NAMALWA (cell line): Measurements from ENCODE around the gene TACC2.
A peak's percentile ranks its signal among the peaks of the same experiment; 100 is the strongest.
"Not testable (repeated sequence)": the region's sequence is repeated elsewhere in the genome, so short reads cannot be mapped to it uniquely, and the experiment has no call there.

Experiments
- DNase-seq: peaks from one replicate; pipeline ENCODE4 v3.0.0-alpha.2; 2015; ENCODE audit warnings: low spot score

TACC2 gene, protein sequence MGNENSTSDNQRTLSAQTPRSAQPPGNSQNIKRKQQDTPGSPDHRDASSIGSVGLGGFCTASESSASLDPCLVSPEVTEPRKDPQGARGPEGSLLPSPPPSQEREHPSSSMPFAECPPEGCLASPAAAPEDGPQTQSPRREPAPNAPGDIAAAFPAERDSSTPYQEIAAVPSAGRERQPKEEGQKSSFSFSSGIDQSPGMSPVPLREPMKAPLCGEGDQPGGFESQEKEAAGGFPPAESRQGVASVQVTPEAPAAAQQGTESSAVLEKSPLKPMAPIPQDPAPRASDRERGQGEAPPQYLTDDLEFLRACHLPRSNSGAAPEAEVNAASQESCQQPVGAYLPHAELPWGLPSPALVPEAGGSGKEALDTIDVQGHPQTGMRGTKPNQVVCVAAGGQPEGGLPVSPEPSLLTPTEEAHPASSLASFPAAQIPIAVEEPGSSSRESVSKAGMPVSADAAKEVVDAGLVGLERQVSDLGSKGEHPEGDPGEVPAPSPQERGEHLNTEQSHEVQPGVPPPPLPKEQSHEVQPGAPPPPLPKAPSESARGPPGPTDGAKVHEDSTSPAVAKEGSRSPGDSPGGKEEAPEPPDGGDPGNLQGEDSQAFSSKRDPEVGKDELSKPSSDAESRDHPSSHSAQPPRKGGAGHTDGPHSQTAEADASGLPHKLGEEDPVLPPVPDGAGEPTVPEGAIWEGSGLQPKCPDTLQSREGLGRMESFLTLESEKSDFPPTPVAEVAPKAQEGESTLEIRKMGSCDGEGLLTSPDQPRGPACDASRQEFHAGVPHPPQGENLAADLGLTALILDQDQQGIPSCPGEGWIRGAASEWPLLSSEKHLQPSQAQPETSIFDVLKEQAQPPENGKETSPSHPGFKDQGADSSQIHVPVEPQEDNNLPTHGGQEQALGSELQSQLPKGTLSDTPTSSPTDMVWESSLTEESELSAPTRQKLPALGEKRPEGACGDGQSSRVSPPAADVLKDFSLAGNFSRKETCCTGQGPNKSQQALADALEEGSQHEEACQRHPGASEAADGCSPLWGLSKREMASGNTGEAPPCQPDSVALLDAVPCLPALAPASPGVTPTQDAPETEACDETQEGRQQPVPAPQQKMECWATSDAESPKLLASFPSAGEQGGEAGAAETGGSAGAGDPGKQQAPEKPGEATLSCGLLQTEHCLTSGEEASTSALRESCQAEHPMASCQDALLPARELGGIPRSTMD (N-terminal part only)

DNA sequence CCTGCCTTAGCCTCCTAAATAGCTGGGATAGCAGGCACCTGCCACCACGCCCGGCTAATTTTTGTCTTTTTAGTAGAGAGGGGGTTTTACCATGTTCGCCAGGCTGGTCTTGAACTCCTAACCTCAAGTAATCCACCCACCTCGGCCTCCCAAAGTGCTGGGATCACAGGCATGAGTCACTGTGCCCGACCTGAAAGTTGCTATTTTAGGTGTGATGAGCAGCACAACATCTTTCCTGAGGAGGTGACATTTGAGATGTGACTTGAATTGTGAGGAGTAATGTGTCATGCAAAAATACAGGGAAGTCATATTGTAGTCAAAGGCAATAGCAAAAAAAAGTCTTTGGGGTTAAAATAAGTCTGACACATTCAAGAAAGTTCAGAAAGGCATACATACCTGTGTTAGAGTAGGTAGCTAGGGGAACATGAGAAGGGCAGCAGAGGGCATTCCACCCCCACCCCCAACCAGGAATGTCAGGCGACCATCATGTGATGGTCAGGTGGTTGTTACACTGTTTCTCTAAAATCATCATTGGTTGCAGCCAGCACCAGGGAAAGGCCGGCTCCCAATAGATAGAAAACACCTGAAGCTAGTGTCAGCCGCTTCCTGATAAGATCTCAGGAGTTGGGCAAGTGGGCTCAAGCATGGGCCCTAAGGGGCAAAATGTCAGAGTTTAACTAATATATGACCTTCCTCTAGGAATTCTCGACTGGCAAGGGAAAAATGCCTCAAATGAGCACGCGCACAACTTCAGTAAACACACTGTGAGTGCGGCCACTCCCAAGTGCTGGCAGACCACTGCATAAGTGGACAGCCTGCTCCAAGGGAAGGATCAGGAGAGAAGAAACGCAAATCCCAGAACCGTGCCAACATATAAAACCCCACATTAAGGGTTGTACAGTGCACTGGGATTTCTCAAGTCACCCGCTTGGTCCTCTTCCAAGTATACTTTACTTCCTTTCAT, at the start of gene TACC2:
Gene TACC2 (plus strand): TSS at position 803 of the 964 bp plus-strand sequence. CDS start 32,819 bp downstream, outside the sequence.
- DNase-seq: no peak

DNA sequence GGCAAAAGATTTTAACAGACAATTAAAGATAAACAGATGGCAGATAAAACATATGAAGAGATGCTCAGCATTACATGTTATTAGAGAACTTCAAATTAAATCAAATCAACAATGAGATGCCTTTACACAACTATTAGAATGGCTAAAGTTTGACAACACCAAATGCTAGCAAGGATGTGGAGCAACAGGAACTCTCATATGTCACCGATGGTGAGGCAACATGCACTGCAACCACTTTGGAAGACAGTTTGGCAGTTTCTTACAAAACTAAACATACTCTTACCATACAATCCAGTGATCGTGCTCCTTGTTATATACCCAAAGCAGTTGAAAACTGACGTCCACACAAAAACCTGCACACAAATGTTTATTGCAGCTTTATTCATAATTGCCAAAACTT, 47.4 kb upstream of the TACC2 start:
- DNase-seq: no peak

DNA sequence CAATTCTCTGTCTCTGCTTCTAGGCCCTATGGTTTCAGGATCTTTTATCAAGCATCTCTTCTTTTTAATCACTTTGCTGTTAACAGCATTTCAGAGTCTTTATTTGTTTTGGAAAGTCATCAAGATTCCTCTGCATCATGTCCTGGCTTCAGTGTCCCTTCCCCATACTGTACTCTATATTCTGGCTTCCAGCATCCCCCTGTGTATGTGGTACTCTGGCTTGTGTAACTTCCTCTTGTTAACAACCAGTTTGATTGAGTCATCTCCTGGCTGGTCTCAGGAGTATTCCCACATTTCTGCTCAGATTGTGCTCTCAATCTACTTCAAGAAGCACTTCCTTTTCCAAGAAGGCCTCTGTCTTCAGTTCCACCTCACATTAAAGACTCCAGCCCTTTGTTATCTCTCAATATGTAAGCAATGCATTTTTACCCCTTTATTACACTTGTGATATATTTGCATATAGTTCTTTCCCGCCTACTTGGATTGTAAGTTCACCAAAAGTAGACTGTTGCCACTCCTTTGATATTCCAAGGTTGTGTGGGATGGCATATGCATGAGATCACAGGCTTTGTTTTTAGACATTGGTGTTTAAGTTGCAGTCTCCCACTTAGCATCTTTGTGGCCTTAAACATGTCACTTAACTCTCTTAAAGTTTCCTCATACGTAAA, 46.1 kb upstream of the TACC2 start:
- no peak for DNase-seq

DNA sequence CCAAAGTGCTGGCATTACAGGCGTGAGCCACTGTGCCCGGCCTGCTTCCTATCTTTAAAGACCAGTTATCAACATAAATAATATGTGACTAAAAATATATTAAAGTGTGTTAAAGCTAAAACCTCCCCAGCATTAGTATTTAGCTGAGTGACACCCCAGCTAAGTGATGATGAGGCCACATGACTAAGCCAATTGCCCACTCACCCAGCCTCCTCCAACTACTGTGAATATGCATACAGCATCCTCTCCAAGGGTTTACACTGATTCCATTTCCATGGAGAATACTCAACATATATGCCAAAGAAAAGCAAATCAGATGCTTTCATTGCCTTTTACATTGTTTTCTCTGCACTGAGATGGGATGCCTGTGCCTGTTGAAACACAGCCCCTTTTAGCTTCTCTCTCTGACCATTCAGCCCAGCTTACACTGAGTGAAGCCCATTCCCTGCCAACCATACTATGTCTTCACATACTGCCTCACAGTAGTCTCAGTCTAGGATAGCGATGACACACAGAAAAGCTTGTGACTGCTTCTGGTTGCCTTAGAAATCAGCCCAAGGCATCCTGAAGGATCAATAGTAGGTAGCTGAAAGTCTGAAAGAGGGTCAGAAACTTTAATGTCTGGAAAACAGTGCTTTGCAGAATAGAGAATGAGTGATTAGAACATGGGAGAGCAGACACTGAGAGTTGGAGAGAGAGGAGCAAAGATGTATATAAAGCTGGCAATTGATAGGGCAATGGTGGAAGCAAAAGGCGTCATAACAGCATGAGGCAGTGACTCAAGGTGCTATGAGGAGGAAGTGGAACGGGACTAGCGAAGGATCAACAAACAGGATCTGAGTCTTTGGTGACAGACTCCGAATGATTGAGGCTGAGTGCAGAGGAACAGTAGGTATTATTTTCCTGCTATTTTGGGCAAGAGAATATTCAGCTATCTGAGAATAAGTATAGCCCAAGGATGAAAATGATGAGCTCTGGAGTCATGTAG, 41.3 kb upstream of the TACC2 start:
- no peak for DNase-seq

DNA sequence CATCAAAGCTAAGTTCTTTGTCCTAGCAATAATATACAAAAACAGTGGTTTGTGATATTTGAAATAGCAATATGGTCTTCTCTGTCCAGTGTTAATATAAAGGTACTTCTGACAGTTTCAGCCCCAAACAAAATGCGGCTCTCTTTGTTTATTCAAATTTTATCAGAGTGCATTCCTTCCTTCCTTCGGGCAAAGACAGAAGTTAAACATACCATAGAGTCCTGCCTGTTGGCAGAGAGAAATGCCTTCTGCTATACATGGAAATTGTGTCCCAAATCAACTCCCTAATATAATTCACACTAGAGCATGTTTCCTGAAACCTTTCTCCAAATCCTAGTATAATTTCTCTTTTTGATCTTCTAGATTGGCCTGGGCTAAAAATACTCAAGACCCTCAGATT, 39.9 kb upstream of the TACC2 start:
- DNase-seq: no peak

DNA sequence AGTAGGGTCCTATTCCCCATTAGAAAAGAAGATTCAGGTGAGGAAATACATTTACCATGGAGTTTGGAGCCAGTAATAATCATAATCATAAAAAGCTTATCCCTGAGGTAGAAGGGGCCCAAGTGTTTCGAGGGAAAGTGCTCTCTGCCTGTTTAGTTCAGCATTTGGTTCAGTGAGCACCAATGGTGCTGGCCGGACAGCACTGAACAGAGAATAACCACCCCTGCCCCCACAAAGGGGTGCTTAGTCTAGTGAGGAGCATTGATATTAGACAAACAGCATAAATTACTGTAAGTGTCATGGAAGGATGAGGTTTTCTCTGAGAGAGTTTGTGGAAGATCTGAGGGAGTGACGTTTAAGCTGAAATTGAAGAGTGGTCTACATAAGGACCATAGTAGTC, 39.5 kb upstream of the TACC2 start:
- no peak for DNase-seq

DNA sequence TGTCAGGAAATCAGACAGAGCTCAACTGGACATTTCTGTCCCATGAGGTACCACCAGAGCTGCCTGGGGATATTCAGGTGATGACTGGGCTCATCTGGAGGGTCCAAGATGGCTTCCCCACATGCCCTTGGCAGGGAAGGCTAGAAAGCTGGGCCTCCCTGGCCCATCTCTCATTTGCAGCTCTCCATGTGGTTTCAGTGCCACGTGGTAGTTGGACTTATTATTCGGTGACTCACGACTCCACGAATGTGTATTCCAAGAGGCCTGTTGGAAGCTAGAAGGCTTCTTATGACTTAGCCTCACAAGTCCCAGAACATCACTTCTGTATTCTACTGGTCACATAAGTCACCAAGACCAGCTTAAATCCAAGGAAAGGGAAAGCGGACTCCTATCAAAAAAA, 36.7 kb upstream of the TACC2 start:
- no peak for DNase-seq

DNA sequence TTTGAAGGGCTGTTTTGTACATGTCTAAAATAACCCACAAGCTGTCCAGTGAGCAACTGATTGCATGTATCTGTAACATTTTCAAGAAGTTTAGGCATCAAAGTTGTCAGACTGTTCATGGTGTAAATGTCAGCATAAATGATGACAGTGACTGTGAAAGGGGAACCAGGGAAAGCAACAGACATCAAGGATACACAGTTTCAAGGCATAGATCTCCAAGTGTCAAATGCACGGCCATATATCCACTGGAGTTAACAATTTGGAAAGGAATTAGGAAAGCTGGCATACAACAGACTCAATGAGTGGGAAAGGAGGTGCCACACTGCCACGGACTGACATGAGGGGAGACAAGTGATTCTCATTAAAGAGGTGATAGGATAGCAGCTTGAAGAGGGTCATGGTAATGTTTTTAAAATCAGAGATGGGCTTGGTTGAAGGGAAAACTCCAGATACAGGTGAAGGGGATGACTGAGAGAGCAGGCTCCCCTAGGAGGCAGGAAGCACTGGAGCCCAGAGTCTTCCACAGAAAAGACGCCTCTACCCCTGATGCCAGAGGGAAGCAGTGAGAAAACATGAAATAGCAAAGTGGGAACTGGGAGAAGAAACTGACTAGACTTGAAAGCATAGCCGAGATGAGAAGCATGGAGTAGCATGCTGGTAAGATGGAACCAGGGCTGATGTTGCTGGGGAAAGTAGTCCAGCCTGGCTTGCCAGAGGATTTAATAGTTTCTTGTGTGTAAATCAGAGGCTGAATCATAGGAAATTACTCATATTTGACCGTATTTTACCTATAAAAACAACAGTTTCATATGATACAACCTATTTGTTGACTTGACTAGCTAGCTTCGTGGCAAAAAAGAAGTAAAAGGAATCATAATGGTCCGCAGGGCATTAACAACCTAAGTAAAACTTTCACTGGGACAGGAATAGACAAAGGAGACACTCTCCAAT, 32.6 kb upstream of the TACC2 start:
- no peak for DNase-seq

DNA sequence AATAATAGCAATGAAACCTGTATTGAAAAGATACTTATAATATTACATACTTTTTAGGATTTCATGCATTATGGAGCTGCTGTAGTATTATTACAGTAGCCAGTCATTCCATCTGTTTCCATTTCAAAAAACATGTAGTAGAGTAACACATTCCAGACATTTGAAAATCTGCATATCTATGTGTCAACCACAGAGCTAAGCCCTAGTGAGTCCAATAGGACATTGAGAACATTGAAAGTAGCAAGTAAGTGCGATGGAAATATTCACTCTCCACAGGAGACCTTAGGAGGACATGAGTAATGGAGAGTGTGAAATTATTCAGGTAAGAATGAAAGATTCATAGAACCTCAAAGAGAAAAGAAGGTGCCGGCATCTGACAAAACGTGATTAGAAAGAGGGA, 29.3 kb upstream of the TACC2 start:
- no peak for DNase-seq

DNA sequence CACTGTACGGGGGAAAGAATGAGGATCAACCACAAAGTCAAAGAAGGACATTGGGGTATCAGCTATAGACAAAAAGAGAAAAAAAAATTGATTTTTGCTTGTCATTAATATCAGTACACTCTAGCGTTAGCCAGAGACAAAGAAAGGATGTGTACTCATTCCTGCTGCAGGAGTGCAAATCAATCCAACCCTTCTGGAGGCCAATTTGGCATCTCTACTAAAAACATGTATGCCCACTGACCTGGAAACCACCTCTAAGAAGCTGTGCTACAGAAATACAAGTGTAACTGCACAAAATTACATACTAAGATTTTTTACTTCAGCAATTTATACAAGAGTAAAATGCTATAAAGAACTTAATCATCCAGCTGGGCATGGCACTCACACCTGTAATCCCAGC, 27.5 kb upstream of the TACC2 start:
- no peak for DNase-seq

DNA sequence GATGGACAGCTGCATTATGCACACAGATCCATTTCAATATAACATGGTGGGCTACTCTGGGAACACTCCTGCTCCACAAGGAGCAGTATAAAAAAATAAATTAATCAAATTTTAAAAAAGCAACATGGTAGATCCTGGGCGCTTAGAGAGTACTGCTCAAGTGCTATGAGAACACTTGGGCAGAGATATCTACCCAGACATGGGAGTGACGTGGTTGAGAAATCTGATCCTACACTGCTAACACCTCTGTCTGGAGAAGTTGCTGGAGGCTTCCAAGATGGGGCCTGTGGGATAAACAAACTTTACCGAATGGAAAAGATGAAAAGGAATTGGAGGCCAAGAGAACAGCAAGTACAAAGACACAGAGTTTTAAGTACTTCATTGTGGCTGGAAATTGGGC, 23.0 kb upstream of the TACC2 start:
- DNase-seq: no peak

DNA sequence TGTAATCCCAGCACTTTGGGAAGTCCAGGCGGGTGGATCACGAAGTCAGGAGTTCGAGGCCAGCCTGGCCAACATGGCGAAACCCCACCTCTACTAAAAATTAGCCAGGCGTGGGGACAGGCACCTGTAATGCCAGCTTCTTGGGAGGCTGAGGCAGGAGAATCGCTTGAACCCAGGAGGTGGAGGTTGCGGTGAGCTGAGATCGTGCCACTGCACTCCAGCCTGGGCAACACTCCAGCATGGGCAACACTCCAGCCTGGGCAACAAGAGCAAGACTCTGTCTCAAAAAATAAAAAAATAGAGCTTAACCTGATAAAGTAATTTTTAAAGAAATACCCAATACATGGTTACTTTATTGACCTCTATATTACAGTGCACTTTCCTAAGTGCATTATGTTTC, 19.9 kb upstream of the TACC2 start:
- not testable (repeated sequence) for DNase-seq

DNA sequence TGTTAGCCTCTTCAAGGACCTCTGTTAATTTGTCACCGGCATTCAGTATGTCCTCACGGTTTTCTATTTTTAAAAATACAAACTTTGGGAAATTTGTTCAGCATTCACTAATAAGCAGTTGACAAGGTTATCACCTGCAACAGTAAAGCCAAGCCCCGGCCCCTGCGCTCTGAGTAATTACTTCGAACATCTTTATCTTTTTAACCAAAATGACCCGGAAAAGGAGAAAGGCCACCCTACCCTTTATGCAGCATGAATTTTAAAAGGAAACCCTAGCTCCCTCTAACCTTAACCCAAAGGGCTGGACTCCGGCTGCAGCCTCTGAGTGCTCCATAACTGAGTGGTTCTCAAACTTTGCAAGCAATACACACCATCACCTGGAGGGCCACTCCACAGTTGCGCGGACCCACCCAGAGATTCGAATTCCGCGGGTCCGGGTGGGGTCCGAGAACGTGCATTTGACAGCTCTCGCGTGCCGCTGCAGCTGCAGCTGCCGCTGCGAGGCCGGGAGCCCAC, 14.9 kb upstream of the TACC2 start:
- DNase-seq: peak; percentile 58

DNA sequence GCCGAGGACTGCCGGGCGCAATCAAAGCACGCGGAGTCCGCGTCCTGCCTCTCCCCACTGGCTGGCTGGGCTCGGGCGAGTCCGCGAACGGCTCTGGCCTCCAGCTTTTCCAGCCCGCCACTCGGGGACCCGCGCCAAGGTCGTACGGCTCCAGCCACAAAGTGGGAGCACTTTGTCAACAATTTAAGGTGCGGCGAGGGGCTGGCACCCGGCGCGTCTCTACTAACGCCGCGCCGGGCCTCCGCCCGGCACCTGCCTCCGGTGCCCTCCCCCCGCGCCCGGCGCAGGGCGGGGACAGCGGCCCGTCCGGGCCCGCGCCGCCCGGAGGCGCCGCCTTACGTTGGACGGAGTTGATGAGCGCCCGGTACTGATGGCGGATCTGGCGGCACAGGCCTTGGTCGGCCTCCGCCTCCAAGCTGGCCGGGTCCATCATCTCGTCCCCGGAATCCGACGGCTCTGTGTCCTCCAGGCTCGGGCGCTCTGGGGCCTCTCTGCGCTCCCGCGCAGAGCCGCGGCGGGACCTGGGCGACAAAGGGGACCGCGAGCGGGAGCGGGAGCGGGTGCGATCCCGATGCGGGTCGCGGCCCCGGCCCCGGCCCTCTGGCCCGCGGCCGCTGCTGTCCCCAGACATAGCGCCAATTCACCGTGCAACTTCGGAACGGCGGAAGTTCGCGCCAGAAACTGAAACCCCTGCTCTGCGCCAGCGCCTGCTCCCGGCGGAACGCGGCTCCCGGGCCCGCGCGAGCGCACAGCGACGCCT, 14.2 kb upstream of the TACC2 start, which contains the start of gene NSMCE4A:
Gene NSMCE4A (minus strand): TSS at position 683 of the 760 bp plus-strand sequence. CDS start 52 bp downstream, at position 631.
- DNase-seq: peak; percentile 84

DNA sequence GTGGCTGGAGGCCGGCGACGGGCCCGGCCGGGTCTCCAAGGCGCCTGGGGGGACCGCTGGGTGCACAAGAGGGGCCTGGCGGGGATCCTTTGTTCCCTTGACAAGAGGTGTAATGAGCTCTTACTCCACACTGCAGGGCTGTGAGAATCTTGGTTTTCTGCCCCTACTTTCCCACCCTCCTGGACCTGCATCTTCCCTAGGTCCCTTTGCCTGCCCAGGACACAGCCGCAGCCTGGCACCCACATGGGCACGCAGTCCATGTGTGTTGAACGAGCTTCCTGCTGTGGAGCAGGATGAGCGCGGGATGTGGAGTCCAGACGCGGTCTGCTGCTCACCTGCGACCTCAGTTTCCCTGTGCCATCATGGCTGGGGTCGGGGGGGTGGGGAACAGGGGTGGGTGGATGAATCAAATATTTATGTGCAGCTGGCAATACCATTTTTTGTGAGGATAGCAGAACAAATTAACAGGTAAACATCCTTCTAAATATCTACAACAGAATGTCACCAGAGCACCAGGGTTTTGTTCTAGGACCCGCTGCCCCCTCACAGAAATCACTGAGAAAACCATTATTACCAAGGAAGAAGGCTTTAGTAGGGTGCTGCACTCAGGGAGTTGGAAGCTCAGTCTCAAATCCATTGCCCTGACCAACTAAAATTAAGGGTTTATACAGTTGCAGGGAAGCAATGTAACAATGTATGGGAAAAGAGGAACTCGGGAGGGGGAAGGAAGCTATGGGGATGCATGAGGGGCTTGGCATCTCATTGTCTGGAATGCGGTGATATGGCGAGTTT, 13.5 kb upstream of the TACC2 start:
- DNase-seq: no peak

DNA sequence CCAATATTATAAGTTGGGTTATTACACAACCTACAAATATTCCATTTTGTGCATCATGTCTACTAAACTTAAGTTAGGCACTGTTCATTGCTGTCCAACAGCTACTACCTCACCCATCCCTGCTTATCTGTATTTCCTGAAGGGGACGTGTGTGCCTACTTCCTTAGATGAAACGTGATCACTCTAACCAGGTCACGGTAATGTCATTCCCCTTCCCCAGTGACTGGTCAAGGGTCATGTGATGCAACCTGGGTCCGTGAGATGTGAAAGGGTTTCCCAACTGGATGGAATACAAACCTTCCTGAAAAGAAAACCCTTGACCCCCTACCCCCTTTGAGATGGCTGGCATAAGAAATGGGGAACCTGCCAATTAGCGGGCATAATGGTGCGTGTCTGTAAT, 12.4 kb upstream of the TACC2 start:
- no peak for DNase-seq
